Measurements from ENCODE around the gene COL23A1.
A peak's percentile ranks its signal among the peaks of the same experiment; 100 is the strongest.

The COL23A1 gene

DNA sequence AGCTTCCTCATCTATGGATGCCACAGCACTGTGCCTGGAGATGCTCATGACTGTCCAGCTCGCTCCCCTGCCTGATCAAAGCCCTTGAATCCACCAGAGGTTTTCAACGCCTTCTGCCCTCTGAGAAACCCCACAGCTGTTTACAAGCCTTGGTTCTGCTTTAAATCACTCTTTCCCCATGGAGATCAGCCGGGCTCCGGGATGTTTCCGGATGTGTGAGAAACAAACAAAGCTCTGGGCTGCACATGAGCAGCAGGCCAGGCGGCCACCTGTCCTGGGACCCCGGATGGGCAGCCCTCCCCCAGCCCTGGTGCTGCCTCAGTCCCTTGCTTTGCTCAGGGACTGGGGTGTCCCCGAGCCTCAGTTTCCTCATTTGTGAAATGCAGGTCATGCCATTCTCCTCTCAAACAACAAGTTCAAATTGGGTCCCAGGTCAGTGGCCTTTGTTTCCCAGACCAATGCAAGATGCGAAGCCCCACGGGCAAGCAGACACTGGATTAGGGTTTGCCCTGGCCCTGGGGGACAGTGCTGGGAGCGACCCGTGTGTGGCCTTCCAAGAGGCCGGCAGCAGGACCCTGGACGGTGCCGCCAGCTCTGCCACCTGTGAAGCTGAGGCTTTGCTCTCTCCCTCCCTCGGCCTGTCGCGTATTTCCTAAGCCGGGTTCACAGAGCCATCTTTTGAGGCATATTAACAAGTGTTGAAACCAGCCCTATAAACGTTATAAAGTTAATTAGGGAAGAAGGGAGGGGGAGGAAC lies 315.2 kb downstream of the COL23A1 start:
- H3K4me1 Mint-ChIP-seq: peaks cover 4% of the 10 kb centered on the region
- no peaks in the 10 kb centered on the region for H3K36me3 Mint-ChIP-seq
- no peak overlapping the region for H3K27ac Mint-ChIP-seq
- peaks cover 1% of the 10 kb centered on the region for H3K27me3 Mint-ChIP-seq
- no peaks in the 10 kb centered on the region for H3K9me3 Mint-ChIP-seq
- H3K4me3 Mint-ChIP-seq: no peak overlapping the region

GRCh38 chr5:178273665-178274541 lies 316.3 kb downstream of the COL23A1 start:
- Mint-ChIP-seq H3K27ac (no peak overlapping the region), H3K36me3 (no peaks in the 10 kb centered on the region), H3K9me3 (no peaks in the 10 kb centered on the region), H3K4me3 (no peak overlapping the region), H3K27me3 (peaks cover 1% of the 10 kb centered on the region), H3K4me1 (no peaks in the 10 kb centered on the region)

GRCh38 chr5:178273041-178273440 lies 317.2 kb downstream of the COL23A1 start:
- no peaks in the 10 kb centered on the region for H3K9me3 Mint-ChIP-seq
- H3K27ac Mint-ChIP-seq: no peak overlapping the region
- H3K36me3 Mint-ChIP-seq: no peaks in the 10 kb centered on the region
- H3K4me1 Mint-ChIP-seq: no peaks in the 10 kb centered on the region
- H3K4me3 Mint-ChIP-seq: no peak overlapping the region
- H3K27me3 Mint-ChIP-seq: peaks cover 1% of the 10 kb centered on the region

DNA sequence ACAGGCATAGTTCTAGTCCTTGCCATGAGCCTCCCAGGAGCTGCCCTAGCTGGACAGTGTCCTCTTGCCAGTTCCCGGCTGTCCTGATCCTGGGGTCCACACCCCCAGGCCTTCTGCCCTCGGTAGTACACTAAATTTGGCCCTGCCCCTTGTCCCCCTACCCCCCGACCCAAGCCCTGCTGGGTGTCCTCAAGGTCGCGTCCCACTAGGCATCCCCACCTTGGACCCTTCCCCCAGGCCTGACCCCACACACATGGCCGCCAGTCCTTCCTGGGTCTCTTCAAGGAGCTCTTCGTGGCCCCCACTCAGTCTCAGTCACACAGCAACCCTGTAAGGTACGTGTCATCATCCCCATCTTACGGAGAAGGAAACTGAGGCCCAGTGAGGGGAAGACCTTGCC lies 317.6 kb downstream of the COL23A1 start:
- no peak overlapping the region for H3K4me3 Mint-ChIP-seq
- H3K27me3 Mint-ChIP-seq: peaks cover under 1% of the 10 kb centered on the region
- H3K27ac Mint-ChIP-seq: no peak overlapping the region
- no peaks in the 10 kb centered on the region for H3K4me1 Mint-ChIP-seq
- no peaks in the 10 kb centered on the region for H3K36me3 Mint-ChIP-seq
- no peaks in the 10 kb centered on the region for H3K9me3 Mint-ChIP-seq

DNA sequence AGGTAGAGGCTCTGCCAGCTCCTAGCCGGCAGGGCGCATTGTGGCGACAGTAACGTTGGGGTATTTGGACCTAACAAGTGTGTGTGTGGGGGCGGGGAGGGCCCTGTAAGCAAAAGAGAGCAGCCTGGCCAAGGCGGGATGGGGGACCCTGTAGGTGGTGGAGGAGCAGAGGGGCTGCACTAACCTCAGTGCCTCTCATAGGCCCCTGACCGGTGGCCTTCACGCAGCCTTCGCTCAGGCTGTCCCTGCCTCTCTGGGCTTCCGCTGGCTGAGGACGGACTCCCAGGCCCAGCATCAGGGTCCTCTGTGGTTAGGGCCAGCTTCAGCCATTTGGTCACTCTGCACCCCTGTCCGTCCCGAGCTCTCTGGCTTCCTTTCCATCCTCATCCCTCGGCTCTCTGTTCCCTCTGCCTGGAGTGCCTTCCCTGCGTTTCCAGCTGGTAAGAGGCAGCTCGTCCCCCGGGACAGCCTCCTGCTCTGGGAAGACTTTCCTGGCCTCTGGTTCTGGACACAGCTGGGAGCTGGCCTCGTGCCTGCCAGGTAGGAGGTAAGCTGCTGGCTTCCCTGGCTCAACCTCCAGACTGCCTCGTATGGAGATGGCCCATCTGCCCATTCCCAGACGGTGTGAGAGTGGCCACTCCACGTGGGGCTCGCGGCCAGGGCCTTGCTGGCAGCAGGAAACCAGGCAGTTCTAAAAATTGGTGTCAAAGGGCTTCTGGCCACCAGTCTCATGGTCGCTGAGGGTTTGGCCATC lies 318.3 kb downstream of the COL23A1 start:
- no peak overlapping the region for H3K27ac Mint-ChIP-seq
- H3K4me3 Mint-ChIP-seq: no peak overlapping the region
- no peaks in the 10 kb centered on the region for H3K4me1 Mint-ChIP-seq
- H3K27me3 Mint-ChIP-seq: no peaks in the 10 kb centered on the region
- no peaks in the 10 kb centered on the region for H3K9me3 Mint-ChIP-seq
- no peaks in the 10 kb centered on the region for H3K36me3 Mint-ChIP-seq

DNA sequence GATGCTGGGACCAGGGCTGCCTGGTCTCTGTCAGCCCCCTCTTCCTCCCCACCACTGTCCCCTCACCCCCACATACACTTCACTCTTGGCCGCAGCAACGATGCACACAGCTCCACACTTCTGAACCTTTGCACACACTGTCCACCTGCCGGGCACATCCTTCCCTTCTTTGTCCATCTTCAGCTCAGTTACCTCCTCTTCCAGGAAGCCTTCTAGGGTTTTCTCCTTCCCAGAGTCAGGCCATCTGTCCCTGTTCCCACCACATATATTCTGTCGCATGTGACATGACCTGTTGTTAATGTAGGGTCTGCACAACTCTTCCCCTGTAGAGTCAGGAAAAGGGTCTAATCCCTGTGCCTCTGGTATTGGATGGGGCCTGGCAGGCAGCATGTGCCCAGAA lies 319.0 kb downstream of the COL23A1 start:
- Mint-ChIP-seq H3K36me3 (no peaks in the 10 kb centered on the region), H3K9me3 (no peaks in the 10 kb centered on the region), H3K4me3 (no peak overlapping the region), H3K4me1 (no peaks in the 10 kb centered on the region), H3K27ac (no peak overlapping the region), H3K27me3 (no peaks in the 10 kb centered on the region)

DNA sequence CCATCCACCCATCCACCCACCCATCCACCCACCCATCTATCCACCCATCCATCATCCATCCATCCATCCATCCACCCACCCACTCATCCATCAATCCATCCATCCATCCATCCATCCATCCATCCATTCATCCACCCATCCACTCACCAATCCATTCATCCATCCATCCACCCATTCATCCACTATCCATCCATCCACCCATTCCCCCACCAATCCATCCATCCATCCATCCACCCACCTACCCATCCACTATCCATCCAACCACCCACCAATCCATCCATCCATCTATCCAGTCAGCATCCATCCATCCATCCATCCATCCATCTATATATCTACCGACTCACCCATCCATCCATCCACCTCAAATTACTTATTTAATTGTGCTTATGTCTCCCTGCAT lies 320.7 kb downstream of the COL23A1 start:
- Mint-ChIP-seq H3K36me3 (no peaks in the 10 kb centered on the region), H3K27me3 (no peaks in the 10 kb centered on the region), H3K27ac (no peak overlapping the region), H3K9me3 (no peaks in the 10 kb centered on the region), H3K4me3 (no peak overlapping the region), H3K4me1 (no peaks in the 10 kb centered on the region)

GRCh38 chr5:178267876-178268275 lies 322.3 kb downstream of the COL23A1 start:
- Mint-ChIP-seq H3K27me3 (no peaks in the 10 kb centered on the region), H3K27ac (no peak overlapping the region)

GRCh38 chr5:178267245-178267644 lies 322.9 kb downstream of the COL23A1 start:
- no peak overlapping the region for H3K4me3 Mint-ChIP-seq
- H3K36me3 Mint-ChIP-seq: no peaks in the 10 kb centered on the region
- no peaks in the 10 kb centered on the region for H3K9me3 Mint-ChIP-seq
- H3K4me1 Mint-ChIP-seq: no peaks in the 10 kb centered on the region
- no peak overlapping the region for H3K27ac Mint-ChIP-seq
- no peaks in the 10 kb centered on the region for H3K27me3 Mint-ChIP-seq

More at GRCh38 chr5:178267876-178268275, 322.3 kb downstream of the COL23A1 start:
- no peaks in the 10 kb centered on the region for H3K36me3 Mint-ChIP-seq
- no peak overlapping the region for H3K4me3 Mint-ChIP-seq
- no peaks in the 10 kb centered on the region for H3K9me3 Mint-ChIP-seq
- H3K4me1 Mint-ChIP-seq: no peaks in the 10 kb centered on the region

DNA sequence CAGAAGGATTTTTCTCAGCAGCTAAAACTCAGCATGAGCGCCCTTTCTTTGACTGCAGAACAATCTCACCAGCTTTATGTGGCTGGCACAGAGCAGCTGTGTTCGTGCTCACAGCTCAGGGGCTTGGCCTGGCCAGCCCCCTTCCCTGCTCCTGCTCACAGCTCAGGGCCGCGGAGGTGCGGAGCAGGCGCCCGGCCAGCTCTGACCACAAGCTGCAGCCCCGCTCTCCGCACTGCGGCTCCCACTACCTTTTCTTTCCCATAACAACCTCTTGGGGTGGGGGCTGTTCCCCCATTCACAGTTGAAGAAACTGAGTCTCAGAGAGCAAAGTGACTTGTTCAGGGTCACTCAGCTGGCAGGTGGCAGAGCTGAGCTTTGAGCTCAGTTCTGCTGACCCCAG lies 323.6 kb downstream of the COL23A1 start:
- Mint-ChIP-seq H3K27me3 (no peaks in the 10 kb centered on the region), H3K9me3 (no peaks in the 10 kb centered on the region), H3K4me3 (no peak overlapping the region), H3K4me1 (no peaks in the 10 kb centered on the region), H3K36me3 (no peaks in the 10 kb centered on the region), H3K27ac (no peak overlapping the region)

DNA sequence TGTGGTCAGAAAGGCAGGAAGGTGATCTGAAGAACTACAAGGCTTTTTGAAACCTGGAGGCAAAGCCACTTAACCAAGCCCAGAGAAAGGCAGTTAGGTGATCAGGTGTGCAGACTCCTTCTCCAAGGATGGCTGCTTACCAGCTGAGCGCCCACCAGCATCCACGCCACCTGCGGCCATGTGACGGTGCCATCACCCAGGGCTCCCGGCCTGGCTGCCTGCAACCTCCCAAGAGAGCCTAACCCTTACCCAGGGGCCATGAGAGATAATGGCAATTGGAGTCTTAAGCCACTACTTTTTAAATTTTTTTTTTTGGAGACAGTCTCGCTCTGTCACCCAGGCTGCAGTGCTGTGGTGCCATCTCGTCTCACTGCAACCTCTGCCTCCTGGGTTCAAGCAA lies 324.4 kb downstream of the COL23A1 start:
- Mint-ChIP-seq H3K4me3 (no peak overlapping the region), H3K36me3 (no peaks in the 10 kb centered on the region), H3K27ac (no peak overlapping the region), H3K27me3 (no peaks in the 10 kb centered on the region), H3K9me3 (no peaks in the 10 kb centered on the region), H3K4me1 (no peaks in the 10 kb centered on the region)

- Mint-ChIP-seq H3K4me1 (no peaks in the 10 kb centered on the region), H3K9me3 (no peaks in the 10 kb centered on the region), H3K27ac (no peak overlapping the region), H3K27me3 (no peaks in the 10 kb centered on the region), H3K4me3 (no peak overlapping the region), H3K36me3 (no peaks in the 10 kb centered on the region)
Measured at GRCh38 chr5:178264044-178264443, 326.1 kb downstream of the COL23A1 start.

DNA sequence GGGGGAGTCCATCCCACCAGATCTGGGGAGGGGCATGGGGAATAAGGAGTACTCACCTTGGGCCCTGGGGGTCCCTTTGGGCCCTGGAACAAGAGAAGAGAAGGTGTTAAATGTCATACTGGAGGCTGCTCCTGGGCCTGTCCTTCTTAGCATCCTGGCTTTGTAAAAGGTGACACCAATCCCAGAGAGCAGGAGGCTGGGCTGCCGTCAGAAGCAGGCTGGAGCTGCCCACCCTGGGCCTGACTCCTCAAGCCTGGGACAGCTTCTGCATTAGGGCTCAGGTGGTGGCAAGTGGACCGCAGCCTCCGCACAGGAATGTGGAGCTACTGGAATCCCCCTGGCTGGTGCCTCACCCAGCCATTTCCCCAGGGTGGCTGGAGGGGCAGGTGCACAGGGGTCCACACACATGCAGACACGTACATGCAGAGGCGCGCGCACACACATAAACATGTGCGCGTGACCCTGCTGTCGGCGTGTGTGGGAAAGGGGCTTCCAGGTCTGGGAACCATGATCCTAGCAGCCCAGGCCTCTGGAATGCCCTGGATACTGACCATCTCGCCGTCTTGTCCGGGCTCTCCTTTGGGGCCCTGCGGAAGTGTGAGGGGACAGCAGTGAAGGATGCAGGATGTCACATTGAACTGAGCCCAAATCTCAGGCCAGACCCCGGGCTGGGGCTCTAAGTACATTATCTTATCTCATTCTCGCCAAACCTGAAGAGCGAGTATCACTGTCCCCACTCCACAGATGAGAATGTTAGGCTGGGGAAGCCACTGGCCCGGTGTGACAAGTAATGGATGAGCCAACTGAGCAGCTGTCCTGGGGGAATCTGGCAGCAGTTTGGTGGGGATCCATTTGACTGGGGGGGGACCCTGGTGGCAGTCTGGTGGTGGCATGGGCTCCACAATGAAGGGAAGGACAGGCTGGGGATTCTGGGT lies 328.3 kb downstream of the COL23A1 start:
- no peak overlapping the region for H3K4me3 Mint-ChIP-seq
- peak overlapping the region; percentile 46 for H3K27ac Mint-ChIP-seq
- H3K9me3 Mint-ChIP-seq: no peaks in the 10 kb centered on the region
- H3K4me1 Mint-ChIP-seq: no peaks in the 10 kb centered on the region
- H3K27me3 Mint-ChIP-seq: no peaks in the 10 kb centered on the region
- H3K36me3 Mint-ChIP-seq: no peaks in the 10 kb centered on the region

- H3K9me3 Mint-ChIP-seq: no peaks in the 10 kb centered on the region
- no peaks in the 10 kb centered on the region for H3K36me3 Mint-ChIP-seq
- no peaks in the 10 kb centered on the region for H3K27me3 Mint-ChIP-seq
- H3K4me3 Mint-ChIP-seq: no peak overlapping the region
- H3K4me1 Mint-ChIP-seq: no peaks in the 10 kb centered on the region
- no peak overlapping the region for H3K27ac Mint-ChIP-seq
Measured at GRCh38 chr5:178259623-178260536, 330.3 kb downstream of the COL23A1 start.
